ENCODE data around the gene RNF224. TPM values are rescaled to one million over a fixed set of nuclear protein-coding genes. Genes with fewer than 3 reads are reported as not detected.

Gene RNF224
- total RNA-seq, 1 donor from 2014 or later = not detected

DNA sequence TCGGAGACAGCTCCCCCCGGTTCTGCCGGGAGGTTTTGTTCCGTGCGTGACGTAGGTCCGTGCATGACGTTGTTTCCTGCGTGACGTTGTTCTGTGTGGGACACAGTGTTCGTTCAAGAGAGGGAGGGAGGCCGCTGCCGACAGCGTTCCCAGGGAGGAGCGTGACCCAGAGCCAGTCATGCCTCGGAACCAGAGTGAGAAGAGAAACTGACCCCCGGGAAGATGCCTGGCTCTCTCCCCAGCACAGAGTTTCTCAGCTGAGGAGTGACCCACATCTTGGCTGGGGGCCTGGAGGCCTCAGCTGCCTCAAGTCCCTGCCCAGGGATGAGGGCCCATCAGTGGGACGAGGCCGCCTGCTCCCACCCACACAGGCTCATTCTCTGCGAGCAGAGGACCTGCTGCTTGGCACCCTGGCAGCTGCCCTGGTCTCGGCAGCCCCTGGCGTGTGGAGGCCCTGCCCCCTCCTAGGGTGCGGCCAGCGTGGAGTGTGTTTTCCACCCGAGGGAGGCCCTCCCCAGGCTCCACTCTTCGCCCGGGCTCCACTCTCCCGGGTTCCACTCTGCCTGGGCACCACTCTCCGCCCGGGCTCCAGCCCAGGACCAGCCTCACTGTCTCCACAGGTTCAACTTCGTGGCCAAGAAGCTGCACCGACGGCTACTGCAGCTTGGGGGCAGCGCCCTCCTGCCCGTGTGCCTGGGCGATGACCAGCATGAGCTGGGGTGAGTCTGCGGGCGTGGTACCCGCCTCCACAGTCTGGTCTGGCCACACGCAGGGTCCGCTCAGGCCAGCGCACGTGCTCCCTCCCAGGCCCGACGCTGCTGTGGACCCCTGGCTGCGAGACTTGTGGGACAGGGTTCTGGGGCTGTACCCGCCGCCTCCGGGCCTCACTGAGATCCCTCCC is 13.9 kb upstream of the RNF224 start:
- intact Hi-C loops (cut with micrococcal nuclease) = no loop called here

DNA sequence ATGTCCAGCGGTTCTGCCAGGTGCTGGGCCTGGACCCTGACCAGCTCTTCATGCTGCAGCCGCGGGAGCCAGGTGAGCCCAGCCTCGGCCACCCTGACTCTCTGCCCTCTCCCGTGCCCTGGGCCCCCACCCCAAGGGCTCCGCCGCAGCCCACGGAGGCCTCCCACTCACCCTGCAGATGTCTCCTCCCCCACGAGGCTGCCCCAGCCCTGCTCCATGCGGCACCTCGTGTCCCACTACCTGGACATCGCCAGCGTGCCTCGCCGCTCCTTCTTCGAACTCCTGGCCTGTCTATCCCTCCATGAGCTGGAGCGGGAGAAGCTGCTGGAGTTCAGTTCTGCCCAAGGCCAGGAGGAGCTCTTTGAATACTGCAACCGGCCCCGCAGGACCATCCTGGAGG is 12.7 kb upstream of the RNF224 start:
- intact Hi-C loops (cut with micrococcal nuclease) = no loop called here

DNA sequence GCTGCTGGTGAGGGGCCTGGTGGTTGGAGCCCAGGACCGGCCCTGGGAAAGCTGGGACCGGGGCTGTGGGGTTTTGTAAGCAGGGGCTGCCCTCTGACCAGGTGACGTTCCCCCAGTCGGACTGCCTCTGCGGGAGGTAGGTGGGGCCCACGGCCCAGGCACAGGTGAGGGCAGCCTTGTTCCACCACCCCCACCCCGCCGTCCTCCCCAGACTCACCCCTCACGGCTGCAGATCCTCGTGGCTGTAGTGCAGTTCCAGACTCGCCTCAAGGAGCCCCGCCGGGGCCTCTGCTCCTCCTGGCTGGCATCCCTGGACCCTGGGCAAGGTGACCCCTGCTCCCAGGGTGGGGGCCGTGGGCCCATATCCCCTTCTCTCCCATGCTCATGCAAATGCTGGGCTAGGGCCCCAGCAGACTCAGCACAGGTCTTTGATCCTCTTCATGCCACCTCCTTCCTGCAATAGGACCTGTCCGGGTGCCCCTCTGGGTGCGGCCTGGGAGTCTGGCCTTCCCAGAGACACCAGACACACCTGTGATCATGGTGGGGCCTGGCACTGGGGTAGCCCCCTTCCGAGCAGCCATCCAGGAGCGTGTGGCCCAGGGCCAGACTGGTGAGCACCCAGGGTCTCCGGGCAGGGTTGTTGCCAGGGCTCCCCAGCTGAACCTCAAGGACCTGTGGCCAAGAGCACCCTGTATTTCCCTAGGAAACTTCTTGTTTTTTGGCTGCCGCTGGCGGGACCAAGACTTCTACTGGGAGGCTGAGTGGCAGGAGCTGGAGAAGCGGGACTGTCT is 11.9 kb upstream of the RNF224 start:
- intact Hi-C loops (cut with micrococcal nuclease) = no loop called here

DNA sequence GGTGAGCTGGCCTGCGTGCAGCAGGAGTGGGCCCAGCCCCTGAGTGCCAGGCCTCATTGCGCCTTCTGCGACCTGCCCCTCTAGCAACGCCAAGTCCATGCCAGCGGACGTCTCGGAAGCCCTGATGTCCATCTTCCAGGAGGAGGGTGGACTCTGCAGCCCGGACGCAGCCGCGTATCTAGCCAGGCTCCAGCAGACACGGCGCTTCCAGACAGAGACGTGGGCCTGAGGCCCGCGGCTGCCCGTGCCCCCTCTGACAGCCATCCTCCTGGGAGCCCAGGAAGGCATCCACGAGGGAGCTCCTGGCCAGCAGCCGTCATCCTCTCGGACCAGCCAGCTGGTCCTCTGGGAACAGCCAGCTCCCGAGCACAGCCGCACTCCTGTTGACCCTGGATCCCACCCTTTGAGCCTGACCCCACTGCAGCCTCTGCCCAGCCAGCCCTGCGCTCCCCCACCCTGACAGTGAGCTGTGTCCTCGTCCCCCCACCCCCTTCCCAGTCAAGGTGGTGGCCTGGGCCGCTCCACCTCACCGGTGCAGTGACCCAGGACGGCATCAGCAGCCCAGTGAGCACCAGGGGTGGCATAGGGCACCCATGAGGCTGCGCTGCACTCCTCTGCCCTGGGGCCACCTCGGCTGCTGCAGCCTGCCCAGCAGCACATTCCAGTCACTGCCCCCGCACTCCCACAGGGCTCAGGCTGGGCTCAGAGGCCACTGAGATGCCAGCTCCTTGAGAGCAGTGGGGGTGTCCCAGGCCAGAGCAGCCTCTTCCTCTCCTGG is 10.9 kb upstream of the RNF224 start:
- intact Hi-C loops (cut with micrococcal nuclease) = no loop called here

DNA sequence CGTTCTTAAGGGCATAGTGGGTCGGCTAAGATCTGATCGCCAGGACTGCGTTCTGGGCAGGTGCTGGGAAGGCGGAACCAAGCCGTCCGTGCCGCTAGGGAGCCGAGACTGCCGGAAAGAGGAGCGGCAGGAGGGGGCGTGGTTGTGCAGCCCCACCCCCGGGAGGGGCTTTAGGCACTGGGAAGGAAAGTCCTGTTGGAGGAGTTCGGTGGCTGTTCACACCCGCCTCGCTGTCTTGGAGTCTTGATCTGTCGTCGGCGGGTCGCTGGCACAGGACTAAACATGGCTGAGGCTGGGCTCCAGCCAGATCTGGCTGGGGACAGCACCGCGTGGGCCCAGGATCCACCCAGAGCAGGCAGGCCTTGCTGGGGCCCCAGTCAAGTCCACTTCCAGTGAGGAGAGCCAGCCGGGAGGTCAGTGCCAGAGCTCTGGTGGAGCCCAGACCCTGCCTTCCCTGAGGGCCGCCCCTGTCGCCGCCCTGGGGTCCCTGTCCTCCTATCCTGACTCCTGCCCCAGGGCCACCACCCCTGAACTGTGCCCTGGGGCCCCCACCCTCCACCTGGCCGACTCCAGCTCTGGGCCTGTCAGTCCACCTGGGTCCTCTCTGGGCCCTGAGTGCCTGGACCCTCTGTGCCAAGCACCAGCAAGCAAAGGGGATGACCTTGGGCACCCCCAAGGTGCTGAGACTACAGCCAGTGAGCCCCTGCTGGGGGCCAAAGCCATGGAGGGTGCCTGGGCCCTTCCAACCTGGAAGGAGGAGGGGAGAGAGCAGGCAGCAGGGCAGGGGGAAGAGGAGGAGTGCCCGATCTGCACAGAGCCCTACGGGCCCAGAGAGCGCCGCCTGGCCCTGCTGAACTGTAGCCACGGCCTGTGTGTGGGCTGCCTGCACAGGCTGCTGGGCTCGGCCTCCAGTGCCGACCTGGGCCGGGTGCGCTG is 9.8 kb upstream of the RNF224 start:
- intact Hi-C loops (cut with micrococcal nuclease) = no loop called here

DNA sequence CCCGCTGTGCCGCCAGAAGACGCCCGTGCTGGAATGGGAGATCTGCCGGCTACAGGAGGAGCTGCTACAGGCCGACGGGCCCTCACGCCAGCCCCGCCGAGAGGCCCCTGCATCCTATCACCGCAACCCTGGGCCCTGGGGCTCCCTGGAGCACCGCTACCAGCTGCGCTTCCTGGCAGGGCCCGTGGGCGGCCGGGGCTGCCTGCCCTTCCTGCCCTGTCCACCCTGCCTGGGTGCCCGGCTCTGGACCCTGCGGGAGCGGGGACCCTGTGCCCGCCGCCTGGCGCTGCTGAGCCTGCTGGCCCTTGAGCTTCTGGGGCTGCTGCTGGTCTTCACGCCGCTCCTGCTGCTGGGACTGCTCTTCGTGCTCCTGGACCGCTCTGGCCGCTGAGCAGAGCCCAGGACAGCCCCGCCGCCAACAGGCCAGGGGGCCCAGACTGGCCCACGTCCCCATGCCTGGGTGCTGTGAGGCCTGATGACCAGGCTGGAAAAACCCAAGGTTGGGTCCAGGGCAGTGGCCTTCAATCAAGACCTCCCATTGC is 9.0 kb upstream of the RNF224 start:
- intact Hi-C loops (cut with micrococcal nuclease) = no loop called here

DNA sequence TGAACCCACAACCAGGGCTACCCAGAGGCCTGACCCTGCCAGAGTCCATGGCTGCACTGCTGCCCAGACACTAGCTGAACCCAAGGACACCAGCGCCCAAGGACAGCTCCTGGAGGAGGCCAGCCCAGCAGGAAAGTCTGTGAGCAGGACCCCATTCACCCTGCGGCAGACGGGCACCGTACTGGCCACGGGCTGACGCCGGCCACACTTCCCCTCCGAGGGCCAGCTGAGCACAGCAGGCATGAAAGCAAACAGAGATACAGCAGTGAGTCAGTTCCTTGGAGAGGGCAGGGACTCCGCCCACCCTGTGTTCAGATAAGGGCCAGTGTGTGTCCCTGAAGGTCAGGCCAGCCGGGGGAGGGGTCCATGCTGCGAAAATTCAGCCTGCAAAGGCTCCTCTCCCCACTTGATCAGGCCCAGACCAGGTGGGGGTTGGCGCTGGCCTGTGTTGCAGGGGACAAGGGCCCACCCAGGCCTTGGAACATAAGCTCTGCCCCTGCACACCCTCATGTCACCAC is 8.5 kb upstream of the RNF224 start:
- intact Hi-C loops (cut with micrococcal nuclease) = no loop called here

DNA sequence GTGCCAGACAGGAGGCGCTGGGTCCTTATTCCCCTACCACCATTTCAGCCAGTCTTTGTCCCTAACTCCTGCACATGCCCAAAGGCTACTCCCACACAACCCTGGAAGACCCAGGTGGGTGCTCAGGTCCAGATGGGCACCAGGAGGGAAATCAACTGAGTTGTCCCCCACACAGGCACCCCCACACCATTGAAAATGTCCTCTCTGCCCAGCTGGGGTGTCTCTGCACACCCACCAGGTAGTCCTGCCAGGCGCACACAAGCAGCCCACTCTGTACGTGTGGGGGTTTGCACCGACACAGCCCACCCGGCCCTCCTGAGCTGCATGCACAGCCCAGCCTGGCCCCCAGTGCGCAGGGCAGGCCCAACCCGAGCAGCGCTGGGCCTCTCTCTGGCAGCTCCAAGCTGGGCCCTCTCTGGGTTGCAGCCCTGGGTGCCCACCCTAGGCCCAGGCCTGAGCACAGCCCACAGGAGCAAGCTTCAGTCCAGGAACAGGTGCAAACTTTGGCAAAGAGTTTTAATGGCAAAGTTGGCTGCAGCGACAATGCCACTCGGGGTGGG is 7.5 kb upstream of the RNF224 start:
- intact Hi-C loops (cut with micrococcal nuclease) = loop anchor here (10.0 kb wide), 1 partner anchor 415 kb away; the partner anchor contains the start of gene RABL6

DNA sequence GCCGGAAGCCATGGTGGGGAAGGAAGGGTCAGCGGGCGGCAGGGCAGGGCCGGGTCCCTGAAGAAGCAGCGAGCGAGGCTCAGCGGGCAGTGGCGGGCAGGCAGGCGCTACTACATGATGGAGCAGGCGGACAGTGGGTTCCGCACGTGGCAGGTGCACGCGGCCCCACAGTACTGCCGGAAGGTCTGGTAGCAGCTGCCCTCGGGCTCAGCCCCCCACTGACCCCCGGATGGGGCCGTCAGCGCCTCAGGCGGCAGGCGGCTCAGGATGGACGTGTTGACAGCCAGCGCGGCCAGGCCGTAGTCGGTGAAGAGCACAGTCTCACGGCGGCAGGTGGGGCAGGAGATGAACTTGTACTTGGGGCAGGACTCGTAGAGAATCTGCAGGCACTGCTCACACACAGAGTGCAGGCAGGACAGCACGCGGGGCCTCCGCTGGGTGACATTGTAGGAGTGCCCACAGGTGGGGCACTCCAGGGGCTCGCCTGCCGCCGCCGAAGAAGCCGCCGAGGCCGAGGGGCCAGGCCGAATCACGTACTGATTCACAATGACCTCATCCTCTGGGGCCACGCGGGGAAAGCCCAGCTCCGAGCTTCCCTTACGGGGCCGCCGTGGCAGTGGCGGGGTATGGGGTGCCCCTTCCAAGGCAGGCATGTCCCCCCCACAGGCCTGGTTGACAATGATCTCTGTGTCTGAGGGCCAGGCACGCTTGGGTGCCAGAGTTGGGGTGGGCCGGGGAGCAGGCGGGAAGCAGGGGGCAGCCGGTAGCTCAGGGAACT is 6.8 kb upstream of the RNF224 start:
- intact Hi-C loops (cut with micrococcal nuclease) = loop anchor here (10.0 kb wide), 1 partner anchor 416 kb away; the partner anchor contains the start of gene RABL6

DNA sequence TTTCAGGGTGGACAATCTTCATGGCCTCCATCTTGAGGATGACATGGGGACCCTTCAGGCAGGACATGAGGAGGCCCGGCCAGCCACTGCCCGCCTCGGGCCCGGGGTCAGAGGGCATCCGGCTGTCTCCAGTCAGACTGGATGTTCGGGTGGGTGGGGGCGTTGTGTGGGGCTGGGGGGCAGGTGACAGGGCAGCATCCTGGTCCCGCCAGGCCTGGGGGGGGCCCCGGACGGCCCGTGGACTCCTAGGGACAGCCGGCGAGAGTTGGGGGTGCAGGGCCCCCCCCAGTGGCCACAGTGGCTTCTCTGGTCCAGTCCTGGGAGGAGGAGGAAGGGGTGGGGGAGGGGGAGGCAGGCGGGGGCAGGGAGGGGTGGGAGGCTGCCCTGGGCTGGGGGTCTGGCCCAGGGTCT is 6.2 kb upstream of the RNF224 start:
- intact Hi-C loops (cut with micrococcal nuclease) = loop anchor here (10.0 kb wide), 1 partner anchor 416 kb away; the partner anchor contains the start of gene RABL6

DNA sequence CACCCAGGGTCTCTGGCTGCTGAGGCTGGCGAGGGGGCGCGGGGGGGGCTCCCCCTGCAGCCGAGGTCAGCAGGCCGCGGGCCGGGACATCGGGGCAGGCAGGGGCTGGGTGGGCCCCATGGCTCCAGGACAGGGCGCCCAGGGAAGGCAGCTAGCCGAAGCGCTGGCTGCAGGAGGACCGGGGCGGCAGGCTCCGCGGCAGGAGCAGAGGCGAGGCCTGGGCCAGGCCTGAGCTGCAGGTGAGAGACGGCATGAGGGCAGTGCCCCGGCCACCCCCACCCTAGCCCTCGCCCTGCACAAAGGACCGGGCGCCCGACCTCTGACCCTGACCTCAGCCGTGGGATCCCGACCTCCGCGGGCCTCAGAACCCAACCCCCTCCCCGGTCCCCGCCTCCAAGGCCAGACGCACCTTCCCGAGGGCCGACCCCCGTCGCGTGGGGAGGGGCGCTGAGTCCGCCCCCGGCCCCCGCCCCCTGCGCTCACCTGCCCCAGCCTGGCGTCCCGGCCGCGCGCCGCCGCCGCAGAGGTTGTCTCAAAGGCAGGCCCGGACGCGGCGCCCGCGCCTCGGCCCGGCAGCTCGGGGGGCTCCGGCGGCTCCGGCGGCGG is 5.7 kb upstream of the RNF224 start:
- intact Hi-C loops (cut with micrococcal nuclease) = loop anchor here (2.0 to 10.0 kb wide), 3 partner anchors 33 to 417 kb away; partner anchors contain the start of genes NELFB and RABL6

DNA sequence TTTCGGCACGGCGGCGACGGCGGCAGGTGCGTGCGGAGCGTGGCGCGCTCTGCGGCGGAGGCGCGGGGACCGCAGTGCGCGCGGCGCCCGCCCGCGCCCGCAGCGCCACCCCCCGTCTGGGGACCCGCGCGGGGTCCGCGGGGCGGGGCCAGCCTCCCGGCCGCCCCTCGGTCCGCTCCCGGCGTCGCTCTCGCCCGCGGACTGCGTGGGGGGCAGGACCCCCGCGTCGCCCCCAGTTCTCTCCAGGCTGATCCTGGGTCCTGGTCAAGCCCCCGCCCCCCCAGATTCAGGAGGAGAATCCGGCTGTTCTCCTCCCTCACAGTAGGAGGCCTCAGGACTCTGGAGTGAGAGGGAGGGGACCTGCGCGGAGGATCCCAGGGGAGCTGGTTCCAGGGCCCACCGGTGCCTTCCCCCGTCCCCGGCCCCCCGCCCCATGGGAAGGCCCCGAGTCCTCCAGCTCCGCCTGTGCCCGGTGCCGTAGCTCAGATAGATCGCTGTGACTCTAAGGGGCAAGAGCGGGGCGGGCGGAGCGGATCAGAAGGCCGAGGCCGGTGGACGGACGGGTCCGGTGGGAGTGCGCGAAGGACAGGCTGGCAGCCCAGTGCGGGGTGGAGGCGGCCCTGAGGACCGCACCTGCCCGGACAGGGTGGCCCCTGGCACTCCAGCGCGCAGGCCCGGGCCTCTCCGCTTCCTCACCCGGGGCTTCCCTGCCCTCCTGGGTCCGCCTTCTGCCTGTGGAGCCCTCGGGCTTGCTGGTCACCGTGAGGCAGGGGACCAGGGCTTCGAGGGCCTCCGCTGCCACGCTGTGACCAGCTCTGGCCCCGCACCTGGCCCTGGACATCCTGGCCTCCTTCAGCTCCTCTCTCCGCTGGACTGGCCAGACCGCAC is 4.9 kb upstream of the RNF224 start, which contains the start of gene RNF208:
TSS of gene RNF208 (minus strand) at position 51 of the 888 bp plus-strand sequence. CDS start 1,028 bp downstream, outside the sequence.
- intact Hi-C loops (cut with micrococcal nuclease) = loop anchor here (1.0 to 10.0 kb wide), 8 partner anchors 17 to 418 kb away; partner anchors contain the start of genes ANAPC2, DPP7, NDOR1 and NELFB

DNA sequence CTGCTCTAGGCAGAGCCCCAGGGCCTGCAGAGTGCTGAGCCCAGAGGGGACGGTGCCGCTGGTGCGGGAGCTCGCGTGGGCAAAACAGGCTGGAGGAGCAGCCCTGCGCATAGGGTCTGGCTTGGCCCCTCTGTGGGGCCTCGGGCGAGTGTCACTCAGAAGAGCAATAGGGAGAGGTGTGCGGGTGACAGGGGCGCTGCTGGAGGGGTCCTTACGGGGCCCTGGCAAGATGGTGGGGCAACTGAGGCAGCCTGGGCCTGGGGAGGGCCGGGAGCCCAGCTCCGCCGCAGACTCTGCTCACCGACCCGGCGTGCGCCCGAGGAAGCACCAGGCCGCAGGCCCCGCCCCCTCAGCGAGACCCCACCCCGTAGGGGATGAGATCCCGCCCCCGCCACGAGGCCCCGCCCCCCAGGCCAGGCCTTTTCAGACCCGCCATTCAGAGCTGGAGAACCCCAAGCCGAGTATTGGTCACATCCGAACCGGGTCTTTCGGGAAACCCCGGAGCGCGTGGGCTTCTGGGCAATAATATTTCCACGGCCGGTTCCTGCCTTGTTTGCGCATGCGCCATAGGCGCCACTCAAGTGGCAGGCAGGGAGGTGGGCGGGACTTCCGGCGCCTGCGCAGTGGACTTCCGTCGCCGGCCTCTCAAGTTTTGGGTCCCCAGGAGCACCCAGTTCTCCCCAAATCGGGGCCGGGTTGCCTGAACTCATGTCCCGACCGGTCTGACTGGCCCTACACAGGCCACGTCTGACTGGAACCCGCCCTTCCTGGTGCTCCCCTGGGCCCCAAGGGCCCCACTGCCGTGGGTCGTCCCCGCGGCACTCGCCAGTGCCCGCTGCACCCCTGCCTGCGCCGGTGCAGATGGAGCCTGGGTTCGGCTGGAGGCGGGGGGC is 4.0 kb upstream of the RNF224 start:
- intact Hi-C loops (cut with micrococcal nuclease) = loop anchor here (1.0 to 10.0 kb wide), 8 partner anchors 18 to 419 kb away; partner anchors contain the start of genes ANAPC2, DPP7, NDOR1 and NELFB

DNA sequence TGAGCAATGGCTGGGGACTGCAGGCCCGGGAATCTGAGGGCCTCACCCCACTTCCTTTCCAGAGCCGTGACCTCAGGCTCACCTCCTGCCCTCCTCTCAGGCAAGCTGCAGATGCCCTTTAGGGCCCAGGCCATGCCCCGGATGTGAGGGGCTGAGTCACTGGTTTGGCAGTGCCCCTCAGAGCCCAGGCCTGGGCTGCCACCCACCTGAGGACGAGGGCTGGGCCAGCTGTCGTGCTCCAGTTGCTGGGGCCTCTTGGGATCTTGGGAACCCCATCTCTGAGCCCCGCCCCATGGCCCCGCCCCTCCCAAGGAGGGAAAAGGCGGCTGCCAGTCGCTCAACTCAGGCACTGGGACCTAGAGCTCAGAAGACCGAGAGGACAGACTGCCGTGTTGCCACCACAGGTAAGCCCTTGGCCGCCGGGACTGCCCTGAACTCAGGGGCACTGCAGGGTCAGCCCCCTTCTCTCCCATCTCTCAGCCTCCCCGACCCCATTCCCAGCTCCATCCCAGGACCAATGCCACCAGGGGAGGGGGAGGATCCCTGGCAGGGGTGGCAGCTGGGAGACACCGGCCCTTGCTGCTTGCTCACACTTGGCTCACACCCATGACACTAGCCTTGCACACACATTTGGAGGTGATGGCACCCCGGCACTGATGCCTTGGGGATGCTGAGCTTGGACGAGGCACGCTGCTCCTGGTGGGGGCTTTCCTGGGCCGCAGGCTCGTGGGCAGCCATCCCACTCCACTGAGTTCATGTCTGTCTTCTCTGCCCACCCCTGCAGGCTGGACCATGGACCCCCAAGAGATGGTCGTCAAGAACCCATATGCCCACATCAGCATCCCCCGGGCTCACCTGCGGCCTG is 2.2 kb upstream of the RNF224 start, which contains the start of gene CYSRT1:
TSS of gene CYSRT1 (plus strand) at position 345 of the 865 bp plus-strand sequence. CDS start at position 793, 448 bp downstream.
- intact Hi-C loops (cut with micrococcal nuclease) = loop anchor here (10.0 kb wide), 1 partner anchor 420 kb away; the partner anchor contains the start of gene RABL6
